ACHN (cell line): ENCODE measurements around the gene ANKS1B.

Source experiments
- DNase-seq: peaks from one replicate; pipeline ENCODE4 v3.0.0-alpha.2; 2015
- in situ Hi-C: cut with HindIII; loops from 2 replicates; pipeline ENCODE4 v1.10.0; 2017; ENCODE audit warnings: low sequenced_read_pairs, low pct_ligation_motif_present, low pct_unique_long_range_greater_than_20kb

The ANKS1B gene

GRCh38 chr12:99234702-99235101 is 750.0 kb downstream of the ANKS1B start:
- no peak for DNase-seq
- in situ Hi-C loops: no loop called here

DNA sequence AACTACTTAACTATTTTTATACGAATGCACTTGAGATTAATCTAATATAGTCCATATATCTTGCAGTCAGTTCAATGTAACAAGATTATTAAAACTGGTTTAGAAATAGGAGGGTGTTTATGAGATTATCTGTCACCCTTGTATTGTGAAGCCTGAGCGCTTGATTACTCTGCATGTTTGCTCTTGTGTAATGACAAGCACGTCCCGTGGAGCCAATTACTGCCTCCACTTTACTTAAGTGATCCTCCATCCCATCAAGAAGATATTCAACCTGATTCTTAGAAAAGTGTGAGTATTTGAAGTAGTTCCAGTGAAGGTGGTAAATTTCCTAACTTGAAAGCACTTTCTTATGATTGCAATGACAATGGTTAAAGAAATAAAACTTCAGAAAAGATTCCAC is 752.4 kb downstream of the ANKS1B start:
- DNase-seq: no peak
- in situ Hi-C loops: no loop called here

DNA sequence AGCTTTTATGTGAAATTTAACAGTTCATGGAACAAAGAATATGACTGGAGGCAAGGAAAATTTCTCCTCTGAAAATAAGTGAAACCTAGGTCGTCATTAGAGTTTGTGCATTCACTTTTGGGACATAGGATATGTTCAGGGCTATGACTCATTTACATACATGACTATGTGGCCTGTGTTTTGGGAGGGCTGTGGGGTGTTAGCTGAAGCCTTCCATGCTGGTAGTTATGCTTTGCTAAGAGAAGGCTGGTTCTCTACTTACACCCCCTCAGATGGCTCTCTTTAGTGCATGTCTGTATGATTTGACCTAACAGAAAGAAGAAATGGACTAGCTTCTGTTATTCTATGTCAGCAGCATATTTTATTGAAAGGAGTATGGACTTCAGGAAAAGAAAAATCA is 753.7 kb downstream of the ANKS1B start:
- in situ Hi-C loops: no loop called here
- no peak for DNase-seq

DNA sequence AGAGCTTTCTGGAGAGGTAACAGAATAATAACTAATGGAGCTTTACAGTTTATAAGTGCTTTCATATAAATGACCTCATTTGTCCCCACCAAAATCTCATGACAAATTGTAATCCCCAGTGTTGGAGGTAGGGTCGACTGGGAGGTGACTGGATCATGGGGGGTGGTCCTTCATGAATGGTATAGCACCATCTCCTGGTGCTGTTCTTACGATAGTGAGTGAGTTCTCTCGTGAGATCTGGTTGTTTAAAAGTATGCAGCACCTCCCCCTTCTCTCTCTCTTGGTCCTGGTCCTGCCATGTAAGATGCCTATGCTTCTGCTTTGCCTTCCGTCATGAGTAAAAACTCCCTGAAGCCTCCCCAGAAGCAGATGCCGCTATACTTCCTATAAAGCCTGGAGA is 760.5 kb downstream of the ANKS1B start:
- DNase-seq: no peak
- in situ Hi-C loops: no loop called here

DNA sequence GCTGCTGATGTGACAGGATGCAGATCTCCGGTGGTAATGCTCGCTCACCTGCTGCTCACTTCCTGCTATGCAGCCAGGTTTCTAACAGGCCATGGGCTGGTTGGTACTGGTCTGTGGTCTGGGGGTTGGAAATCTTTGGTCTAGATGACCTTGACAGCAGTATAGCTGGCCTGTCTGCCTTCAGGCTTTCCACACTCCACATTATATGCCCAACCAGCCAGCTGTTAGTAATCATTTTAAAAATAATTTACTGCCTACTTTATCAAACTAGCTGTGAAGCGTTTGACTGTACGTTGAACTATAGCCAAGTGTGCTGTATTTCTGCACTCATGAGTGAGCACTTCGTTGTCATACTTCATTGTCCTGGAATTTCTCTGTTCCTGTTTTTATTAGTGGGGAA is 761.2 kb downstream of the ANKS1B start:
- in situ Hi-C loops: no loop called here

DNA sequence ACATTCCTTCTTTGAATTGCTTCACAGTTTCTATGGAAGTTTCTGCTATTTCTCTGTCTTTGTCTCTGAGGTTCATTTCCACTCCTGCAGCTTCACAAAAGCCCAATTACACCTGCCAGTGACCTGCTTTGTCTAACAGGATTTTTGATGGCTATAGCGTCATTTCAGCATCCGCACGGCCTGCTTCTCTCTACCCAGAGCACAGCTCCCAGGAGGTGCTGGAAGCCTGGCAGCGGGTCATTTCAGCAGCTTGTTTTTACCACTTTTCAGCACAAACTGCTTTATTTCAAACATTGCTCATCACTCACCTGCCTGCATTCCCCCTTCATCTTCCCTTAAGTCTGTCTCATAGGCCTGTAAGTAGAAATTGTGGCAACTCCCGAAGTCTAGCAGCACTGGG is 771.7 kb downstream of the ANKS1B start:
- no peak for DNase-seq
- in situ Hi-C loops: no loop called here

More for the DNA sequence above, 761.2 kb downstream of the ANKS1B start:
- DNase-seq: no peak

- in situ Hi-C loops: no loop called here
- no peak for DNase-seq
Observed at GRCh38 chr12:99212275-99212674, 772.5 kb downstream of the ANKS1B start.

DNA sequence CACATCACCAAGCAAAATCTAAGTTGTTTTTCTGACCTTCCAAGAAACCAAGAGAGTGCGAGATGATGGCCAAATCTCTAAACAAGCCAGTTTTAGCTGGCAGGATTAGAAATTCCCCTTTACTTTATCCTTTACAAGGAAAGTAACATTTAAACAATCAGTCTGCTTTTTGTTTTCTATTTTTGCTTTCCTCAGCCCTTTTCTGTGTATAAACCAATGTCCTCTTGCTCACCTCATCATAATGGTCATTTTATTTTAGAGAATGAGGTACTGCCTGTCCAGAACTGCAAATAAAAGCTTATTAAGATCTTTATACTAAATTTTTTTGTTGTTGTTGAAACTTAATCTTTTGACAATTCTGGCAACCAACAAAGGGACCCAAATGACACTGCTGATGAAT is 779.6 kb downstream of the ANKS1B start:
- in situ Hi-C loops: no loop called here

GRCh38 chr12:99201906-99202645 is 782.7 kb downstream of the ANKS1B start:
- no peak for DNase-seq
- in situ Hi-C loops: no loop called here

More for the DNA sequence above, 779.6 kb downstream of the ANKS1B start:
- no peak for DNase-seq

DNA sequence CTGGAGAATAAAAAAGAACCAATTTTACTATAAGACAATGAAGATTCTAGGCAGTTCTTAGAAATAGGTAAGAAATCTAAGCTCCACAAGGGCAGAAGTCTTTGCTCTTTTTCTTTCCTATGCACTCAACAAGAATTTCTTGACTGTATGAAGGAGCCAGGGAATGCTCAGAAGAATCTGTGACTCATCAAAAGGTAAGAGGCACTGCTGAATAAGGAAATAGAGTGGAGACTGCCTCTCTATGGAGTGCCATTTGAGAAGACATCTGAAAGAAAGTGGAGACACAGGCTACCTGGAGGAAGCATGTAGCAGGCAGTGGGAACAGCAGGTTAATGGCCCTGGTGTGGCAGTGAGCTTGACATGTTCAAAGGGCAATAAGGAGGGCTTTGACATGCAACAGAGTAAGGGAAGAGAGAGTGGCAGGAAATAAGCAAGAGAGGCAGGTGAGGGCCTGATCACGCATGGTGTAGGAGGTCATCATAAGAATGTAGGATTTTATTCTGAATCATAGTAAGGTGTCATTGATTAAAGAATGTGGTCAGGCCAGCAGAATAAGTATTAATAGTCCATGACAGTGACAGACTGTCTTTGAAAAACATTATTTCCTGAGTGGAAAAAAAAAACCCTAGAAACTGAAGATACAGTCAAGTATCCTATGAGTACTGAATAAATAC is 783.9 kb downstream of the ANKS1B start:
- in situ Hi-C loops: no loop called here
- DNase-seq: peak; percentile 44

- no peak for DNase-seq
- in situ Hi-C loops: no loop called here
Observed at GRCh38 chr12:99195474-99195873, 789.3 kb downstream of the ANKS1B start.

DNA sequence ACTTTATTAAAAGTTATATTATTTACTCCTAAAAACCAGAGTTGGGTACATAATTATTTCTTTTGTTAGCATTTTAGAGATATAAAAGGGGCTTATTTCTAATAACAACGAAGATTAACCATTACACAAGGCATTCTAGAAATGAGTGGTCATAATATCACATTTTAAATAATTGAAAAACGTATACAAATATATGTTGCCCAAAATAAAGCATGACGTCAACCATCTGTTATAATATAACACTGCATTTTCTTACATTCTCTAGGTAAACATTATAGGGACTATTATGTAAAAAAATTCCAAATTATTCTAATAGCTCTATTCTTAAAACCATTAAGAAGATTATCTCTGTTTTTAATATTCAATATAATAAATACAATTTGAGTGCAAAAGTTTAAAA is 792.2 kb downstream of the ANKS1B start:
- in situ Hi-C loops: no loop called here
- no peak for DNase-seq

GRCh38 chr12:99176871-99177270 is 807.9 kb downstream of the ANKS1B start:
- DNase-seq: no peak
- in situ Hi-C loops: no loop called here

- in situ Hi-C loops: no loop called here
- no peak for DNase-seq
Observed at GRCh38 chr12:99170461-99170860, 814.3 kb downstream of the ANKS1B start.

DNA sequence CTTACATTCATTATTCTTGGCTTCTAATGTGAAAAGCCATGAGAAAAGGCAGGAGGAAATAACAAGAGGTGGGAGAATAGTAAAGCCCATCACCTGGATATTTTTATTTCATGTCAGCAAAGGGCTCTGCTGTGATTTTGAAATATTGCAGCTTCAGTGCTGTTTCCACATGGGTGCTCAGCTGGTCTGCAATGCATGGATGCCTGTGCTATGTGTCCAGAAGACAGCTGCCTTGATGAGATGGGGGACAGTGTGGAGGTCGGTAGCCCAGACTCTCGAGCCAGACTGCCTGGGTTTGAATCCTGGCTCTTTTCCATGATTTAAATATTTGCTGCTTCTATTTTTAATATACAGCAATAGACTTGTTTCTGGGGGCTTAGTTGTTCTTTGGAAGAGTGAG is 814.7 kb downstream of the ANKS1B start:
- in situ Hi-C loops: no loop called here
- DNase-seq: peak; percentile 21

DNA sequence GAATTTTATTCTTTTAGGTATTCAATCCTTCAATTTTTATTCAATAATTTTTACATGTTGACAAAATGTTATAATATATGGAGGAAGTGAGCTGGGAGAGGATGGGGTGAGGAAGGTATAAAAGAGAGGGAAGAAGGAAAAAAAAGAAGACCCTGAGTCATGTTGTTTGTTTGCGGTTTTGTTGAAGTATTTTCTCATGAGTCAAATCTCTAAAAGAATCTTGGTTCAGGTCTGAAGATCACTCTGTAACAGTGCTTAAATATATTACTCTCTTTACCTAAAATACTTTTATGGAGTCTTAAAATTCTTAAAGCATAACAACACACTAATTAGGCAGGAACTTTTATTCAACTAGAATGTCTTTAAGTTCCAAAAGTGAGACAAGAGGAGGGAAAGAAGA is 826.8 kb downstream of the ANKS1B start:
- in situ Hi-C loops: no loop called here
- peak; percentile 91 for DNase-seq

GRCh38 chr12:99154983-99155336 is 829.8 kb downstream of the ANKS1B start:
- DNase-seq: peak; percentile 10
- in situ Hi-C loops: no loop called here

- in situ Hi-C loops: no loop called here
Observed at GRCh38 chr12:99154216-99154982, 830.3 kb downstream of the ANKS1B start.

GRCh38 chr12:99153293-99153692 is 831.4 kb downstream of the ANKS1B start:
- in situ Hi-C loops: no loop called here
- DNase-seq: no peak

More at GRCh38 chr12:99154216-99154982, 830.3 kb downstream of the ANKS1B start:
- peak; percentile 30 for DNase-seq
